CD4-positive, alpha-beta T cell treated with Interleukin-4 for 4 hours (primary cell): Measurements from ENCODE around the gene PYGO1.
A peak's percentile ranks its signal among the peaks of the same experiment; 100 is the strongest.
"Not testable (repeated sequence)": the region's sequence is repeated elsewhere in the genome, so short reads cannot be mapped to it uniquely, and the experiment has no call there.

Experiments
- DNase-seq: peaks from one replicate; pipeline ENCODE4 v3.0.0-alpha.2; 2020

PYGO1 gene

DNA sequence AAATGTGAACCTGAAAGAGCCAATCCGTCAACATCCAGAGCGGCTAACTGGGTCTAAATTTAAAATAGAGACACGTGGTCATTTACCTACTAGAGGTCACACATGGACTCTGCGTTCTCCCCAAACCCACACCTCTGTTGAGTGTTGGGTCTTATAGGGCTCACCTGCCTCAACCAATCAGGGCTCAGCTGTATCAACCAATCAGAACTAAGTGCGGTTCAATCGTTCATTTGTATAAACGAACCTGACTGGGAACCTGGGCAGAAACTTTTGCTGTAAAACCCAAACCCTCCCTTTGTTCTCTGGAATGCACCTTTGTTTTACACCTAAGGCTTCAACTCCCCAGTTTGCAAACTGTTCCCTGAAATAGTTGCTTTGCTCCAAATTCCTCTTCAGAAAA is 89.0 kb downstream of the PYGO1 start:
- no peak for DNase-seq

DNA sequence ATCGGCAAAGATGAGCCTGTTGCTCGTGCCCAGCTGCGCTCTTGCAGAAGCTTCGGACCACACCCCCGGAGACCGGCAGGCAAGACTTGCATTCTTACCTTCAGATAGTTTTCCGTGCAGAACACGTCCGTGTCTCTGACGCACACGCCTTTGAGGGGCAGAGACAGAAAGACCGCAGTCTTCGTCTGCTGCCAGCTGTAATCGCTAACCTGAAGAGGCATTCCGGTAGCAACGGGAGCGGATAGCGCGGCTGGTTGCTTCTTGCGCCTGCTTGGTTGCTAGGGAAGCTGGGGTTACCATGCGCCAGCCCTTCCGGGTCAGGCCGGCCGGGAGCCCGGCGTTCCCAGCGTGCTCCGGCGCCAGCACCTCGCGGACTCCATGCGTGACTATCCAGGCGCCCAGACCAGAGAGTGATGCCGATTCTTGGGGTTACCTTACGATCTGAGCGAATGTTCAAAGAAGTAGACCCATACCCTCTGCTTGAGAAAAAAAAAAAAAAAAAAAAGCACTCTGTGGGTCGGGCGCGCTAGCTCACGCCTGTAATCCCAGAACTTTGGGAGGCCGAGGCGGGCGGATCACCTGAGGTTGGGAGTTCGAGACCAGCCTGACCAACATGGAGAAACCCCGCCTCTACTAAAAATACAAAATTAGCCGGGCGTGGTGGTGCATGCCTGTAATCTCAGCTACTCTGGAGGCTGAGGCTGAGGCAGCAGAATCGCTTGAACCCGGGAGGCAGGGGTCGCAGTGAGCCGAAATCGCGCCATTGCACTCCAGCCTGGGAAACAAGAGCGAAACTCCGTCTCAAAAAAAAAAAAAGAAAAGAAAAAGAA is 89.8 kb downstream of the PYGO1 start:
- DNase-seq = peak; percentile 71

DNA sequence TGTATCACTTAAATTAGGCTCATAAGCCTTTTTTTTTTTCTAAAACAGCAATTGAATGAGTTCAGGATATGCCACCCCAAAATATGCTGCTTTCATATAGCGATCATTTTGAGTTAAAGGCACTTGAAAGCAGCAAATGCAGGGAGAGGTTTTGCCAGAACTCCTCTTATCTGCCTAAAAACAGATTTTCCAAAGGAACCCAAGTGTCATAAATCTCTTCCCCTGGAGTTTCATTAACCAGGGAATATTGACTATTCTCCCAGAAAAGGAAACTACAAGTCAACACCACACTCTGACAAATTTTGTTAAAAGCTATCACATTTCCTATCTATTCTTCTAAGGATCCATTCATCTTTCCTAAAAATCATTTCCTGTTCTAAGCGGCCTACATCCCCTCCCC is 91.4 kb downstream of the PYGO1 start:
- no peak for DNase-seq

DNA sequence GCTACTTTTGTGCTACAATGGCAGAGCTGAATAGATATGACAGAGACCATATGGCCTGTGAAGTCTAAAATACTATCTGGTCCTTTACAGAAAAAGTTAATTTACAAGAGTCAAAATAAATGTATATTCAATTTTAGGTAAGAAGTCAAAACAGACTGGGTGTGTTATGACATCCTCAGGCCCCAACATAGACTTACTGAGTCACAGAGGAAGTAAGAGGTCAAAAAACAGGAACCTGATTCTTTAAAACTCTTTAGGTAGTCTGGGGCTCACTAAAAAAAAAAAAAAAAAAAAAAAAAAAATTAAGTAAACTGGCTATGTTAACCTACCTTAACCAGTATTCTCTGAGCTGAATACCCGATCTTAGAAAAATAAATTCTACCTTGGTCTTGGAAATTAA is 93.2 kb downstream of the PYGO1 start:
- peak; percentile 27 for DNase-seq

DNA sequence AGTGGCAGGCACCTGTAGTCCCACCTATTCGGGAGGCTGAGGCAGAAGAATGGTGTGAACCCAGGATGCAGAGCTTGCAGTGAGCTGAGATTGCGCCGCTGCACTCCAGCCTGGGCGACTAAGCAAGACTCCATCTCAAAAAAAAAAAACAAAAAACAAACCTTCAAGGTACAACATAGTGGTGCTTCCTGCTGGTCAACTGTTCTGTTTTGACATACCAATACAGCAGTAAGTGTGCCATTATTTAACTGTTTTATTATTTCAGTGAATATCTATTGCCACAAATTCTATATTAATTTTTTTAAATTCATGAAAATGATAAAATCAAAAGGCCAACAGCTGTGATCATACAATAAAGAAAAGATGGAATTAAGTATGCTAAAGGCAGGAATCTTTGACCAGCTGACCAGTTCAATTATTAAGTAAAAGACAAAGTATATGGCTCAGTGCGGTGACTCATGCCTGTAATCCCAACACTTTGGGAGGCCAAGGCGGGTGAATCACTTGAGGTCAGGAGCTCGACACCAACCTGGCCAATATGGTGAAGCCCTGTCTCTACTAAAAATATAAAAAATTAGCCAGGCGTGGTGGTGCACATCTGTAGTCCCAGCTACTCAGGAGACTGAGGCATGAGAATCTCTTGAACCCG is 99.1 kb downstream of the PYGO1 start:
- not testable (repeated sequence) for DNase-seq
